T47D (cell line): ENCODE measurements around the gene TSPEAR.

Source experiments
- DNase-seq, 2 experiments: peaks; one replicate each; pipeline versions ENCODE4 v3.0.0 to v3.0.0-alpha.2; 2011 to 2012; ENCODE audit warnings: low read depth in 1 of 2, low spot score in 1 of 2
- JUND ChIP-seq: IDR thresholded peaks from 2 replicates; pipeline ENCODE4 v1.6.1; 2012; ENCODE audit warnings: low read depth
- in situ Hi-C: cut with HindIII; loops from 2 replicates; pipeline ENCODE4 v1.10.0; 2016; ENCODE audit warnings: low sequenced_read_pairs, low pct_unique_long_range_greater_than_20kb

Gene TSPEAR

GRCh38 chr21:44533891-44534627 lies 177.3 kb downstream of the TSPEAR start:
- DNase-seq = peak in 1 of 2 experiments; percentile 64
- no peak for TF ChIP-seq JUND
- in situ Hi-C loops = no loop called here

- DNase-seq = no peak
- TF ChIP-seq JUND = no peak
- in situ Hi-C loops = no loop called here
Measured at GRCh38 chr21:44533121-44533890, 178.1 kb downstream of the TSPEAR start.

GRCh38 chr21:44532712-44533111 lies 178.7 kb downstream of the TSPEAR start:
- in situ Hi-C loops = no loop called here
- TF ChIP-seq JUND = no peak
- DNase-seq = no peak

- DNase-seq = no peak
- in situ Hi-C loops = no loop called here
- no peak for TF ChIP-seq JUND
Measured at GRCh38 chr21:44531606-44532564, 179.5 kb downstream of the TSPEAR start.

- no peak for TF ChIP-seq JUND
- in situ Hi-C loops = no loop called here
- no peak for DNase-seq
Measured at GRCh38 chr21:44530903-44531605, 180.3 kb downstream of the TSPEAR start.

GRCh38 chr21:44530221-44530902 lies 181.0 kb downstream of the TSPEAR start:
- in situ Hi-C loops = no loop called here
- TF ChIP-seq JUND = no peak

GRCh38 chr21:44529503-44530125 lies 181.8 kb downstream of the TSPEAR start:
- no peak for DNase-seq
- TF ChIP-seq JUND = no peak
- in situ Hi-C loops = no loop called here

More at GRCh38 chr21:44530221-44530902, 181.0 kb downstream of the TSPEAR start:
- DNase-seq = no peak

- TF ChIP-seq JUND = no peak
- DNase-seq = no peak
- in situ Hi-C loops = no loop called here
Measured at GRCh38 chr21:44529011-44529421, 182.4 kb downstream of the TSPEAR start.

GRCh38 chr21:44528634-44528995 lies 182.8 kb downstream of the TSPEAR start:
- no peak for TF ChIP-seq JUND
- no peak for DNase-seq
- in situ Hi-C loops = no loop called here

- no peak for TF ChIP-seq JUND
Measured at GRCh38 chr21:44527983-44528633, 183.3 kb downstream of the TSPEAR start.

More at GRCh38 chr21:44527983-44528633, 183.3 kb downstream of the TSPEAR start:
- in situ Hi-C loops = no loop called here
- no peak for DNase-seq
